ENCODE measurements around the gene CCDC92B. TPM values are rescaled to one million over a fixed set of nuclear protein-coding genes. Genes with fewer than 3 reads are reported as not detected.
"Not testable (repeated sequence)": the region's sequence is repeated elsewhere in the genome, so short reads cannot be mapped to it uniquely, and the experiment has no call there.

Gene CCDC92B
- total and polyA plus RNA-seq, 10 of the 15 experiments (the other 5 are each of a cell fraction or from before 2014, with no cell fraction given) = not detected

GRCh38 chr17:2782055-2782454 is 32.6 kb upstream of the CCDC92B start:
- Histone ChIP-seq H3K4me3 (no peak overlapping the region), H3K9ac (ENCODE audit: control insufficient read depth, insufficient read depth, low read length) (no peak overlapping the region), H3K4me2 (ENCODE audit: control insufficient read depth, insufficient read depth) (no peak overlapping the region), H2AFZ (ENCODE audit: control insufficient read depth, low read depth, low read length) (no peak overlapping the region), H3K79me2 (ENCODE audit: control insufficient read depth, insufficient read depth, low read length) (no peaks in the 10 kb centered on the region), H3K27me3 (replicated peaks in 1 of 2; ENCODE audit: control insufficient read depth in 2 of 2, insufficient read depth in 2 of 2, low read length in 1 of 2) (peaks cover 0 to 4% of the 10 kb centered on the region in 2 experiments; a peak in 3 of 4 replicates), H3K4me1 (ENCODE audit: control insufficient read depth, insufficient read depth, low read length) (no peaks in the 10 kb centered on the region), H4K20me1 (ENCODE audit: control insufficient read depth, insufficient read depth) (no peaks in the 10 kb centered on the region), H3K9me3 (replicated peaks; ENCODE audit: control insufficient read depth, insufficient read depth, low read length) (no peaks in the 10 kb centered on the region), H3K36me3 (ENCODE audit: control insufficient read depth in 2 of 2, insufficient read depth in 2 of 2, low read length in 1 of 2) (no peaks in the 10 kb centered on the region), H3K27ac (ENCODE audit: control insufficient read depth, insufficient read depth) (no peak overlapping the region)
- TF ChIP-seq ZBED1 (IDR thresholded peaks at IDR 0.05; ENCODE audit: borderline replicate concordance) (no peak), ZNF207 (IDR thresholded peaks at IDR 0.05; ENCODE audit: borderline replicate concordance) (no peak), CBFB (IDR thresholded peaks at IDR 0.05; ENCODE audit: low read depth) (no peak)
- intact Hi-C loops (cut with micrococcal nuclease; ENCODE audit: unreplicated experiment) = no loop called here
- WGBS (ENCODE audit: insufficient coverage, insufficient replicate concordance, low lambda C conversion rate, missing lambda C conversion rate) = 16% methylated on average over 6 of the region's 6 CpGs
- CTCF ChIA-PET = no interaction called here
- ATAC-seq = no peak
- no peak for DNase-seq (ENCODE audit: low read depth, low spot score)
- POLR2A ChIA-PET = no interaction called here
- in situ Hi-C loops (cut with MboI) = no loop called here
- no TSS peak for BruUV-seq (replicated peaks)
- SMC1A ChIA-PET (ENCODE audit: uncharacterized antibody, unreplicated experiment) = interaction anchor here (1.0 kb wide), 1 partner anchor 9 kb away, joined by 3 read pairs; no protein-coding TSS in a partner anchor
- RAD21 ChIA-PET (ENCODE audit: unreplicated experiment) = no interaction called here
- no peak for FAIRE-seq

GRCh38 chr17:2781598-2781997 is 32.1 kb upstream of the CCDC92B start:
- RAD21 ChIA-PET (ENCODE audit: unreplicated experiment); H3K4me1 ChIP-seq (ENCODE audit: control insufficient read depth, insufficient read depth, low read length); CTCF ChIA-PET; H3K79me2 ChIP-seq (ENCODE audit: control insufficient read depth, insufficient read depth, low read length); in situ Hi-C loops (cut with MboI); POLR2A ChIA-PET; H3K36me3 ChIP-seq (ENCODE audit: control insufficient read depth in 2 of 2, insufficient read depth in 2 of 2, low read length in 1 of 2); H3K27ac ChIP-seq (ENCODE audit: control insufficient read depth, insufficient read depth); H3K9me3 ChIP-seq (replicated peaks; ENCODE audit: control insufficient read depth, insufficient read depth, low read length); SMC1A ChIA-PET (ENCODE audit: uncharacterized antibody, unreplicated experiment); H3K4me2 ChIP-seq (ENCODE audit: control insufficient read depth, insufficient read depth); H3K27me3 ChIP-seq (replicated peaks in 1 of 2; ENCODE audit: control insufficient read depth in 2 of 2, insufficient read depth in 2 of 2, low read length in 1 of 2); H3K9ac ChIP-seq (ENCODE audit: control insufficient read depth, insufficient read depth, low read length); H2AFZ ChIP-seq (ENCODE audit: control insufficient read depth, low read depth, low read length); H3K4me3 ChIP-seq; intact Hi-C loops (cut with micrococcal nuclease; ENCODE audit: unreplicated experiment); H4K20me1 ChIP-seq (ENCODE audit: control insufficient read depth, insufficient read depth); FAIRE-seq; ATAC-seq; DNase-seq (ENCODE audit: low read depth, low spot score); BruUV-seq (replicated peaks): not testable (repeated sequence)
- WGBS (ENCODE audit: insufficient coverage, insufficient replicate concordance, low lambda C conversion rate, missing lambda C conversion rate) = 28% methylated on average over 15 of the region's 15 CpGs

Data from GM12878 (cell line).